Keratinocyte (primary cell): ENCODE data around the gene RRBP1. TPM values are rescaled to one million over a fixed set of nuclear protein-coding genes. Genes with fewer than 3 reads are reported as not detected.

Experiments
- DNase-seq: peaks from one replicate; pipeline ENCODE4 v3.0.0-alpha.2; 2011; ENCODE audit warnings: low read depth, missing footprints, low spot score
- FAIRE-seq: peaks from 2 replicates; lab custom pipeline; 2011; peaks lifted over from hg19 to GRCh38; lab: Jason Lieb, UNC
- H2AFZ ChIP-seq: 2 replicates; pipeline ENCODE4 v1.6.0; 2012; ENCODE audit warnings: low read length, control low read depth, inconsistent platforms; ENCODE audit not compliant: control insufficient read depth
- H3K27ac ChIP-seq: 2 replicates; pipeline ENCODE4 v1.5.1; 2011; ENCODE audit warnings: low read length; ENCODE audit not compliant: control insufficient read depth, insufficient read depth
- H3K27me3 ChIP-seq: 3 replicates; pipeline ENCODE4 v1.6.0; 2011; ENCODE audit warnings: low read length; ENCODE audit not compliant: control insufficient read depth, insufficient read depth; ENCODE audit errors: extremely low read depth
- H3K36me3 ChIP-seq, 2 experiments: 2 replicates in 1 of 2; 3 replicates in 1 of 2; pipeline ENCODE4 v1.5.1; 2011; ENCODE audit warnings: low read length in 2 of 2, mild to moderate bottlenecking in 1 of 2; ENCODE audit not compliant: control insufficient read depth in 2 of 2, insufficient read depth in 2 of 2; ENCODE audit errors: extremely low read depth in 1 of 2
- H3K4me1 ChIP-seq: 3 replicates; pipeline ENCODE4 v1.5.1; 2011; ENCODE audit warnings: low read length; ENCODE audit not compliant: control insufficient read depth, insufficient read depth; ENCODE audit errors: extremely low read depth
- H3K4me2 ChIP-seq: 3 replicates; pipeline ENCODE4 v1.6.0; 2011; ENCODE audit warnings: low read depth, low read length; ENCODE audit not compliant: control insufficient read depth, insufficient read depth; ENCODE audit errors: extremely low read depth
- H3K4me3 ChIP-seq, 3 experiments: fragments of 200-600 bp in 1 of 3; sonication (generic) in 1 of 3; 2 replicates in 2 of 3; 3 replicates in 1 of 3; pipeline ENCODE4 v1.5.1; 2011 to 2016; ENCODE audit warnings: low read length in 3 of 3, mild to moderate bottlenecking in 3 of 3, control low read depth in 2 of 3, inconsistent platforms in 1 of 3, low read depth in 1 of 3, mixed read lengths in 1 of 3, mixed run types in 1 of 3, moderate library complexity in 1 of 3; ENCODE audit not compliant: control insufficient read depth in 2 of 3, insufficient read depth in 2 of 3; ENCODE audit errors: extremely low read depth in 1 of 3
- H3K79me2 ChIP-seq: 2 replicates; pipeline ENCODE4 v1.6.0; 2012; ENCODE audit warnings: low read length; ENCODE audit not compliant: control insufficient read depth, insufficient read depth
- H3K9ac ChIP-seq: 3 replicates; pipeline ENCODE4 v1.6.0; 2011; ENCODE audit warnings: low read length; ENCODE audit not compliant: control insufficient read depth, insufficient read depth; ENCODE audit errors: extremely low read depth
- H3K9me1 ChIP-seq: 3 replicates; pipeline ENCODE4 v1.6.0; 2011; ENCODE audit warnings: low read length; ENCODE audit not compliant: control insufficient read depth, insufficient read depth; ENCODE audit errors: extremely low read depth
- H3K9me3 ChIP-seq: 2 replicates; pipeline ENCODE4 v1.5.1; 2012; ENCODE audit warnings: low read depth, low read length; ENCODE audit not compliant: control insufficient read depth
- H4K20me1 ChIP-seq: 3 replicates; pipeline ENCODE4 v1.6.0; 2011; ENCODE audit warnings: low read length; ENCODE audit not compliant: control insufficient read depth, insufficient read depth; ENCODE audit errors: extremely low read depth
- CTCF ChIP-seq, 3 experiments: IDR thresholded peaks in 1 of 3; conservative IDR thresholded peaks in 1 of 3; optimal IDR thresholded peaks in 1 of 3; 2 replicates in 2 of 3; 3 replicates in 1 of 3; pipeline versions ENCODE3 to v1.5.1; 2011; ENCODE audit warnings: low read length in 3 of 3, mild to moderate bottlenecking in 3 of 3, moderate library complexity in 2 of 3, control low read depth in 1 of 3, inconsistent platforms in 1 of 3; ENCODE audit not compliant: insufficient read depth in 2 of 3; ENCODE audit errors: extremely low read depth in 1 of 3
- EZH2 ChIP-seq: IDR thresholded peaks from one replicate; pipeline ENCODE4 v1.6.1; 2012; ENCODE audit warnings: inconsistent platforms, mild to moderate bottlenecking, low read length, moderate library complexity
- dilution Hi-C: fragments of 300-500 bp; cut with MboI; formaldehyde crosslinking; loops from one replicate; pipeline ENCODE4 v1.7.0; 2020; ENCODE audit warnings: low sequenced_read_pairs; ENCODE audit not compliant: extremely low pct_ligation_motif_present
- polyA plus RNA-seq, 5 experiments: library from polyadenylated mRNA; depleted of rRNA in 3 of 5; stranded (reverse) in 3 of 5; stranded (forward) in 1 of 5; unstranded in 1 of 5; fragments of >200 nt; gene quantifications; 1 replicate in 1 of 5; 2 replicates in 3 of 5; 3 replicates in 1 of 5; pipeline versions ENCODE4 v1.2.1 to v1.2.3, GENCODE V29; 2011 to 2012; ENCODE audit warnings: missing spikeins in 2 of 5, low read depth in 1 of 5, low replicate concordance in 1 of 5

Gene RRBP1
- polyA plus RNA-seq, 1 donor (not counting 4 experiments of a cell fraction or from before 2014, with no cell fraction given): 43.9 TPM

GRCh38 chr20:17644451-17644850, 37.6 kb downstream of the RRBP1 start:
- dilution Hi-C loops: no loop called here
- peaks cover 6% of the 10 kb centered on the region for H4K20me1 ChIP-seq
- H3K9me3 ChIP-seq: no peaks in the 10 kb centered on the region
- FAIRE-seq: no peak
- TF ChIP-seq CTCF (optimal IDR thresholded peaks at IDR 0.05 in 1 of 3, IDR thresholded peaks at IDR 0.05 in 1 of 3, conservative IDR thresholded peaks at IDR 0.05 in 1 of 3; ENCODE audit: extremely low read depth in 1 of 3, insufficient read depth in 2 of 3, low read length in 3 of 3) (no peak), EZH2 (no peak)
- no peaks in the 10 kb centered on the region for H3K27me3 ChIP-seq
- DNase-seq: no peak
- H3K36me3 ChIP-seq: peaks cover 25 to 31% of the 10 kb centered on the region in 2 experiments
- no peak overlapping the region for H3K4me2 ChIP-seq
- H3K9me1 ChIP-seq: peaks cover 2% of the 10 kb centered on the region
- no peak overlapping the region for H3K9ac ChIP-seq
- no peak overlapping the region for H3K4me3 ChIP-seq
- no peaks in the 10 kb centered on the region for H3K4me1 ChIP-seq
- H3K79me2 ChIP-seq: peaks cover 63% of the 10 kb centered on the region
- no peak overlapping the region for H2AFZ ChIP-seq
- no peak overlapping the region for H3K27ac ChIP-seq

- Histone ChIP-seq H3K9me3 (no peaks in the 10 kb centered on the region), H3K9me1 (peaks cover 2% of the 10 kb centered on the region), H3K27me3 (no peaks in the 10 kb centered on the region), H3K9ac (no peak overlapping the region), H3K27ac (no peak overlapping the region), H2AFZ (no peak overlapping the region), H3K4me2 (no peak overlapping the region), H3K4me1 (no peaks in the 10 kb centered on the region), H4K20me1 (peaks cover 6% of the 10 kb centered on the region), H3K79me2 (peaks cover 61% of the 10 kb centered on the region), H3K4me3 (no peak overlapping the region), H3K36me3 (peaks cover 28 to 36% of the 10 kb centered on the region in 2 experiments)
- no peak for TF ChIP-seq EZH2
- TF ChIP-seq CTCF (optimal IDR thresholded peaks at IDR 0.05 in 1 of 3, IDR thresholded peaks at IDR 0.05 in 1 of 3, conservative IDR thresholded peaks at IDR 0.05 in 1 of 3; ENCODE audit: extremely low read depth in 1 of 3, insufficient read depth in 2 of 3, low read length in 3 of 3): no peak
- no peak for FAIRE-seq
- dilution Hi-C loops: no loop called here
- DNase-seq: no peak
Measured at GRCh38 chr20:17643531-17644188, 38.4 kb downstream of the RRBP1 start.
